OCI-LY1 (cell line): ENCODE results near the gene DPY19L3.
"Not testable (repeated sequence)": the region's sequence is repeated elsewhere in the genome, so short reads cannot be mapped to it uniquely, and the experiment has no call there.

Source experiments
- CTCF ChIP-seq: fragments of 200-600 bp; sonication (generic), shearing (Covaris generic); IDR thresholded peaks from 2 replicates; pipeline ENCODE4 v1.5.1; 2017; ENCODE audit warnings: mild to moderate bottlenecking, antibody characterized with exemption, low read length, moderate library complexity, mixed read lengths
- EZH2 ChIP-seq: fragments of 200-600 bp; sonication (generic), shearing (Covaris generic); IDR thresholded peaks from 2 replicates; pipeline ENCODE4 v1.8.0; 2017; ENCODE audit warnings: borderline replicate concordance, mixed run types, mild to moderate bottlenecking, antibody characterized with exemption, low read length, moderate library complexity, mixed read lengths

GRCh38 chr19:32374362-32374761 is 31.2 kb upstream of the DPY19L3 start:
- not testable (repeated sequence) for TF ChIP-seq CTCF, EZH2
